Measurements from ENCODE around the gene LY6G6C. TPM values are rescaled to one million over a fixed set of nuclear protein-coding genes. Genes with fewer than 3 reads are reported as not detected.

Gene LY6G6C
- total and polyA plus RNA-seq, 2 of the 13 experiments (the other 11 are each of a cell fraction or from before 2014, with no cell fraction given), result 0.15 TPM; not detected in 1

- 0 out of 2 replicates have a peak, but pooled peaks have one; percentile 12 for TF ChIP-seq MTERF4 (CRISPR knock-in tag; IDR thresholded peaks at IDR 0.05)
- TF ChIP-seq ZNF18 (CRISPR knock-in tag; IDR thresholded peaks at IDR 0.05; ENCODE audit: insufficient replicate concordance), result no peak
- peak; percentile 98 for TF ChIP-seq ZNF614 (CRISPR knock-in tag; IDR thresholded peaks at IDR 0.05; ENCODE audit: borderline replicate concordance)
- no peak for TF ChIP-seq ZSCAN12 (CRISPR knock-in tag; IDR thresholded peaks at IDR 0.05)
- TF ChIP-seq, protein P1, sequence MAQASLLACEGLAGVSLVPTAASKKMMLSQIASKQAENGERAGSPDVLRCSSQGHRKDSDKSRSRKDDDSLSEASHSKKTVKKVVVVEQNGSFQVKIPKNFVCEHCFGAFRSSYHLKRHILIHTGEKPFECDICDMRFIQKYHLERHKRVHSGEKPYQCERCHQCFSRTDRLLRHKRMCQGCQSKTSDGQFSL (CRISPR knock-in tag; IDR thresholded peaks at IDR 0.05), result no peak
- TF ChIP-seq ZNF629 (CRISPR knock-in tag; conservative IDR thresholded peaks at IDR 0.05), result no peak
- TF ChIP-seq HBP1 (CRISPR knock-in tag; IDR thresholded peaks at IDR 0.05; ENCODE audit: low read depth), result peak; percentile 76; the same call in 1 of the 2 replicates
- no peak for TF ChIP-seq ZSCAN21 (CRISPR knock-in tag; IDR thresholded peaks at IDR 0.05; ENCODE audit: borderline replicate concordance)
- TF ChIP-seq MIXL1 (CRISPR knock-in tag; IDR thresholded peaks at IDR 0.05), result peak; percentile 58; the same call in 1 of the 2 replicates
- TF ChIP-seq JUN (CRISPR knock-in tag; IDR thresholded peaks at IDR 0.05), result no peak
- 0 out of 2 replicates have a peak, but pooled peaks have one; percentile 57 for TF ChIP-seq ZBTB20 (CRISPR knock-in tag; IDR thresholded peaks at IDR 0.05; ENCODE audit: borderline replicate concordance, low read depth)
- no peak for TF ChIP-seq ZFAT (CRISPR knock-in tag; conservative IDR thresholded peaks at IDR 0.05)
- no peak for TF ChIP-seq ZNF572 (CRISPR knock-in tag; IDR thresholded peaks at IDR 0.05)
- no peak for TF ChIP-seq SRSF9 (IDR thresholded peaks at IDR 0.05; ENCODE audit: borderline replicate concordance, insufficient read depth, low read depth, low read length, poor library complexity, severe bottlenecking)
- TF ChIP-seq ZHX2 (IDR thresholded peaks at IDR 0.05; ENCODE audit: low read depth), result no peak
- TF ChIP-seq ZHX2 (CRISPR knock-in tag; IDR thresholded peaks at IDR 0.05; ENCODE audit: borderline replicate concordance), result no peak
Measured at GRCh38 chr6:31680226-31681134, 41.1 kb downstream of the LY6G6C start, which contains the start of gene LY6G5C (continued).

Data from HepG2 (cell line).